HK-2 (cell line): Measurements from ENCODE around the gene ACAD8.

Experiments
- DNase-seq: peaks from one replicate; pipeline ENCODE4 v3.0.0-alpha.2; 2018; ENCODE audit not compliant: unreplicated experiment

Gene ACAD8

DNA sequence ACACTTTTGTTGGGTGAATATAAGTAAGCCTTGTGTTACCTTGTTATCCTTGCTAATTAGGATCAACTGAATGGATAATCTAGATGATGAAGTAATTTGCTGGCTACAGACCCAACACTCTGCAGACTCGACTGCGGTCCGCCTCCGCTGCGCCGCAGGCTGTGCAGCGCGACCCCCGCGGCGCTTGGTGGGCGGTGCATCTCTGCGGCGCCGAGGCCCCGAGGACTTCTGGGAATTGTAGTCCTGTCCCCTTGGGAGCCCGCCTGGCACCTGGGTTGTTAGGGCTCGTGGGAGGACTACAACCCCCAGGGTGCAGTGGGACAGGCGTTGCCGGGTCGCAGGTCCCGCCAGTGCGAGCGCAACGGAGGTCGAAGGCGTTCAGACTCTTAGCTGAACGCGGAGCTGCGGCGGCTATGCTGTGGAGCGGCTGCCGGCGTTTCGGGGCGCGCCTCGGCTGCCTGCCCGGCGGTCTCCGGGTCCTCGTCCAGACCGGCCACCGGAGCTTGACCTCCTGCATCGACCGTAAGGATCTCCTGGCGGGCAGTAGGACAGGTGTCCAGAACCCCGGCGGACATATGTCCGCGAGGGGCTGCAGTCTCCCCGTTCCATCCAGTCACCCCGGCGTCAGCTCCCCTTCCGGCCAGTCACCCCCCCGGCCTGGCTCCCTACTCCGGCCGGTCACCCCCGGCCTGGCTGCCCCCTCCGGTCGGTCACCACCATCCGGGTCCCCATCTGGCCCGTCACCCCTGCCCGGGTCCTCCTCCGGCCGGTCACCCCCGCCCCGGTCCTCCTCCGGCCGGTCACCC lies at the start of gene ACAD8, which contains the start of gene THYN1:
TSS of gene ACAD8 (plus strand) at position 381 of the 806 bp plus-strand sequence. CDS start at position 414, 33 bp downstream.
TSS of gene THYN1 (minus strand) at position 165 of the 806 bp plus-strand sequence. CDS start 470 bp downstream, outside the sequence.
- peak; percentile 89 for DNase-seq

DNA sequence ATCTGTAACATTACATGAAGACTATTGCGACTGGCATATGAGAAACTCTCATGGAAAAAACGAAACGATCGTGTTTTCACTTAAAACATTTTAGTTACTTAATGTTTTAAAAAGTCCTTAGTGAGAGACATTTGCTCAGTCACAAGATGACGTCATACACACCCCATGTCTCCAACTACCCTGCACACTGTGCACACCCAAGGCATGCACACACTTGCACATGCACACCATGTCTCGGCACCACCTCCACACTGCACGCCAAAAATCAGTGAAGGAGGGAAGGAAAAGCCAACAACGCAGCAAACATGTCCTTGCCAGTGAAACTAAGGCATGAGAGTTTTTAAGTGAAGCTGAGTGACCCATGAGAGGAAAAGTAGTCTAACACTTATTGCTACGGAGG lies 47.6 kb upstream of the ACAD8 start:
- no peak for DNase-seq

DNA sequence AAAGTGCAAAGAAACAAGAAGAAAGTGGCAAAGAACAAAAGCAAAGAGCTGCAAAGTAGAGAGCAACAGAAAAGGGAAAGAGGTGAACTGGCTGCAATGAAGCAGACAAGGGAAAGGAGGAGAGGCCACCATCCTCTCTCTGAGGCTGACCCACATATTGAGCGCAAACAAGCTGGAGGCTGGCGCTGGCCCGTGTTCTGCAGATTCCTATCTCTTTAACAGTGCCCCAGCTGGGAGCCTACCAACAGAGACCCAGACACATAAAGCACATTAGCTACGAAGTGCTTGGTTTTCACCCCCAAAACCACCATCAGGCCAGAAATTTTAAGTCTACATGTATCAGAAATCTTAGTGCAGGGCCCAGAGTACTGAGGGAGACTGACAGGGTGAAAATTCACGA lies 47.2 kb upstream of the ACAD8 start:
- no peak for DNase-seq

DNA sequence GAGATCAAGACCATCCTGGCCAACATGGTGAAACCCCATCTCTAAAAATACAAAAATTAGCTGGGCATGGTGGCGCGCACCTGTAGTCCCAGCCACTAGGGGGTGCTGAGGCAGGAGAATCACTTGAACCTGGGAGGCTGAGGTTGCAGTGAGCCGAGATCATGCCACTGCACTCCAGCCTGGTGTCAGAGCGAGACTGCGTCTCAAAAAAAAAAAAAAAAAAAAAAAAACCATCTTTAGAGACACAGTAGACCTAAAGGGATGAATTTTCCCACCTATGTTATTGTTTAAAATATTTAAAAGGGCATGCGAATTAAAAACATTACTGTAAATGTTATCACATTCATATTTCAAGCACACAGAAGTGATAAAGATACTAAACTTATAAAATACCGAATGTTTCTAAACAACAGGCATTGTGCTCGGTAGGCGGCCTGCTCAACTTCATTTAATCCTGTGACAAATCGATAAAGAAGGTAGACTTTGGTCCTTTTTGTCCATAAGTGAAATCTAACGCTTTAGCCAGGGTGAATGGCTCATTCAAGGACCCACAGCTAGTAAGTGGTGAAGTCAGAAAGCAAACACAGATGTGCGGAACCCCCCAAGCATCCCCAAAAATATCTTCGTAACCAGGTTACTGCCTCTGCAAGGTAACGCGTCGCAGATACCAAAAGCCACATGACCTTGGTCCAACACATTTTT lies 45.7 kb upstream of the ACAD8 start:
- DNase-seq, result peak; percentile 17

DNA sequence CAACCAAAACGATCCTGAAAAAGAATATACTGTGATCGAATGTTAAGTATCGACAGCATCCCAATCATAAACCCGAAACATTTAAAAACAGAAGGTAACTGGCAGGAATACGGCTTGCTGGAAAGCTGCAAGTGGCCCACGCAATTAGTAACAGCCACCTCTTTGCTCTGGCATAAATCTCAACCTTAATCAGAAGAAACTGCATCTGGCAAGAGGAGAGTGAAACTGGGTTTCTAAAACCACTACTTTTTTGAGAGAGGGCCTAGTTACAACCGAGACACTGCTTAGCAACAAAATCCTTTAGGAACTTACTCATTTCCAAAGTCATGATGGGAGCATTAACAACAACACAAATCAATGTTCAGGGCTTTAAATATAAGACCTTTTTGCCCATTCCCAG lies 37.5 kb upstream of the ACAD8 start:
- no peak for DNase-seq

DNA sequence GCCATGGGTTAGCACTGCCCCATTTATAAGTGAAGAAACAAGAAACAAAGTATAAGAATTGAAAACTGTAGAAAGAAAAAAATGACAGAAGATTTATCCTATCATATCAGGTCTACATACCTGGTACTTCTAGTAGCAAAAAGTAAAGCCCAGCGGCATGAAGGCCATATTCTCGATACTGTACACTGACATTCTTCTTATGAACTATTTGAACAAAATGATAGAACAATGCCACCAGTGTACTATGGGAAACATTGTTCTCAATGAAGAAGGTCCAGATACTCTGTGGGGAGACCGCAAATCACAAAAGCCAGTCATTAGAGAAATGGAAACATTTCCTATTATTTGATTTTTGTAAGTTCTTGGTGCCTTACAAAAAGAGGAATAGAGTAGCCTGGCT lies 36.6 kb upstream of the ACAD8 start:
- no peak for DNase-seq

DNA sequence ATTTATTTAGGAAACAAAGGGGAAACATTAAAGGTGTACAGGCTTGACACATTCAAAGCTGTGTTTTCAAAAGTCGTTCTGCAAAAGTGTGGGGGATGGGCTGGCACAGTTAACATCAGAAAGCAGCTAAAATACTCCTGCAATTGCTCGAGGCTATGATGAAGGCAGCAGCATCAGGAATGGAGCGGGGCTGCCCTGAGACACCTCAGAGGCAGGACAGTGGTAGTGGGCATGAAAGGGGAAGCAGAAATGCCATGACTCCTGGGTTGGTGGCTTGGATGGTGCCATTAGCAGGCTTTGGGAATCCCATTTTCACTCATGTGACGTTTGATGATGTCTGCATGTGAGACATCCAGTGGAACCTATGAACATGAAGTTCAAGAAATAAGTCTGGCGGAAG lies 30.2 kb upstream of the ACAD8 start:
- no peak for DNase-seq

DNA sequence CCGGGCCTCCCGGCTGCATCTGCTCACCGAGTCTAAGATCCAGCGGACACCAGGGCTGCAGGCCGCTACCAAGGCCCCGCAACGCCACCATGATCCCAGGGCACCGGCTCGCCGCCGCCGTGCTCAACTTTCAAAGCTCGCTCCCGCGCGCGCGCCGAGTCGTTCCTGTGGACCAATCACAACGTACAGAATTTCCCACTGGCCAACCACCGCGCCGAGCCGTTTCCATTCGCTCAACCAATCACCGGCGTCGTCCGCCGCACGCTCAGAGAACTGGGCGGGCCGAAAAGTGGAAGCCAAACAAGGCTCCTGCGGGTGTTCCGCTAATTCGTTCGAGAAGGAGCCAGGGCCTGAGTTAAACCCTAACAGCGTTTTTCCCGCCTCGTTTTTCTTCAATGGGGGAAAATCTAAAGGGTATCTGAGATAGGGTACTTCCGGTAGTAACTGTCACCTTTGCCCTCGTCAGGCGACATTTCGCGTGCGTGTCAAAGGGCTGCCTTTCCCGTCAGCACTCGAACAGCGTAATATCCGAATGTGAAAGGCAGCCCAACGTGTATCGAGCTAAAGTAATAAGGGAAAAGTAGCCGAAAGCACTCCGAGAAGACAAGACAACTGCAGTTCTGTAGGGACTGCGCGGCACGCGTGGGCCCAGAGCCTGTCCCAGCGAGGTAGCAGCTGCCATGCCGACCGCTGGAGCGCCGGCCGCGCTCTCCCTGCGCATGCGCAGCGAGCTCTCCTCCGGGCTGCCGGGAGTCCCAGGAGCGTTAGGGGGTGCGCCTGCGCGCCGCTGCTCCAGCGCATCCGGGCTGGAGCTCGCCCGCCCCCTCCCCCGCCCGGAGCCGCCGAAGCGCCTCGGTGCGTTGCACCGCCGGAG lies 29.3 kb upstream of the ACAD8 start, which contains the start of the genes NCAPD3 and VPS26B:
TSS of gene NCAPD3 (minus strand) at position 132 of the 874 bp plus-strand sequence. CDS start at position 91, 41 bp downstream.
TSS of gene VPS26B (plus strand) at position 836 of the 874 bp plus-strand sequence. CDS start 452 bp downstream, outside the sequence.
- peak; percentile 91 for DNase-seq

DNA sequence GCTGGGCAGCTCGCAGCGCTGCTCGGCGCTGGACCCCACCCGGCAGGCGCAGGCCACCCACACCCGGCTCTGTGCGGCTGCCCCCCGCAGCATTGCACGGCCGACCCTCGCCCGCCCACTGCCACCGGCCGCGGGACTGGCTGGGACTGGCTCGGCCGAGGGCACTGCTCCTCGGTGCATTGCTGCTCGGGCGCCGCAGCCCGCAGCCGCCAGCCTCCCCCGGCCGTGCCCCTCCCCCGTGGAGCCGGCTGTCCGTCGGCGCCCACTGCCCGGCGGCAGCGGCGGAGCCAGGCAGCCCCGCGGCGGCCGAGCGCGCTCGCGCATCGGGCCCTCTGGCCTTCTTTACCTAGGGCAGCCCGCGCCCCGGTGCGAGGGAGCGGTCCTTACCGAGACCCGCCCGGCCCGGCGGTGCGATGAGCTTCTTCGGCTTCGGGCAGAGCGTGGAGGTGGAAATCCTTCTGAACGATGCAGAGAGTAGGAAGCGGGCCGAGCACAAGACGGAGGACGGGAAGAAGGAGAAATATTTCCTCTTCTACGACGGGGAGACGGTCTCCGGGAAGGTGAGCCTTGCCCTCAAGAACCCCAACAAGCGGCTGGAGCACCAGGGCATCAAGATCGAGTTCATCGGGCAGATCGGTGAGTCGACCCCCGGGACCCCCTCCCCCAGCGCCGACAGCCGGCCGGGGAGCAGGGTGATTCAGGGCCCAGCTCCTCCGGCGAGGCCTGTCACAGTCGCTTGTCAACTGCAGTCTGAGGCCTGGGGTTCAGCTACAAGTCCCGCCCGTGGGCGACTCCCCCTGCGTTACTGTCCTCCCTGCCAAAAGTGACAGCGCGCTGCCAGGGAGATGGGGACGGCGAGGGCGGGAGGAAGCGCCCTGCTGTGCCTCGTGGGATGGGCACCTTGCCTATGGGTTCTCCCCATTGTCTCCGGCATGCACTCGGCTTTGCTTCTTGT lies 28.4 kb upstream of the ACAD8 start:
- peak; percentile 21 for DNase-seq

DNA sequence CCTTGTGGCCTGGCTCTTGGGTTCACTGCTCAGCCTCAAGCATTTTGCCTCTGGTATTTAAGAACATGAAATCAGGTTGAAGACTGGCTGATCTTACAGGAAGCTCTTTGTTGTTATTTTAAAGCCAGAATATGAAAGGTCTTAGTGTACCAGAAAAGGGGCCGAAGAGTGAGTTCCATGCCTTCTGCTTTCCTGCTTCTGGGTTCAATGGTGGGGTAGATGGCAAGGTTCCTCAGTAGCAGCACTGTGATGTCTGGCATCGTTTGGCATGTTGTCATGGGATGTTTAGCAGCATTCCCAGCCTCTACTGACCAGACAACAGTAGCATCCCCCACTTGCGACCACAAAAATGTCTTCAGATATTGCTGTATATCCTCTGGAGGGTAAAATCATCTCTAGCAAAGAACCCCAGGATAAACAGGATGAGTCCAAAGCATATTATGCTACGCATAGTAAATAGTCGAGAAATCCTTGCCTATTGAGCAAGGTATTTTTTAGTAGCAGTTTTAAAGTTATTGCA lies 26.5 kb upstream of the ACAD8 start:
- no peak for DNase-seq

DNA sequence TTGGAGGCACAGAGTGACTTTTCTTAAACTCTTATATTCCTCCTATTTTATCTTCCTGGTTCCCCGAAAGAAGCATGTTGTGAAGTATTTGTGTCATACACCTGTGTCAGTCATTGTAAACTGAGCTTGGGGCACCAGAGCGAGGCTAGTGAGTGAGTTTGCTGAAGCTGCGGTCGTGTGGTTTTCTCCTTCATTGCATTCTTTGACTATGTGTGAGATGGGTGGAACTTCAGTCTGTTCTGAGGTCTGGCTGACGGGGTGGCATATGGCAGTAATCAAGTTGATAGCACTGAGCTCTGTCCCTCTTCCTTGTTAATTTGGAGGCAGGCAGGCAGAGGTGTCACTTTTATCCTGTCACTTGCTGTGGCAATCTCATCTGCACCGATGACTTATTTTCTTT lies 24.7 kb upstream of the ACAD8 start:
- DNase-seq, result peak; percentile 45

DNA sequence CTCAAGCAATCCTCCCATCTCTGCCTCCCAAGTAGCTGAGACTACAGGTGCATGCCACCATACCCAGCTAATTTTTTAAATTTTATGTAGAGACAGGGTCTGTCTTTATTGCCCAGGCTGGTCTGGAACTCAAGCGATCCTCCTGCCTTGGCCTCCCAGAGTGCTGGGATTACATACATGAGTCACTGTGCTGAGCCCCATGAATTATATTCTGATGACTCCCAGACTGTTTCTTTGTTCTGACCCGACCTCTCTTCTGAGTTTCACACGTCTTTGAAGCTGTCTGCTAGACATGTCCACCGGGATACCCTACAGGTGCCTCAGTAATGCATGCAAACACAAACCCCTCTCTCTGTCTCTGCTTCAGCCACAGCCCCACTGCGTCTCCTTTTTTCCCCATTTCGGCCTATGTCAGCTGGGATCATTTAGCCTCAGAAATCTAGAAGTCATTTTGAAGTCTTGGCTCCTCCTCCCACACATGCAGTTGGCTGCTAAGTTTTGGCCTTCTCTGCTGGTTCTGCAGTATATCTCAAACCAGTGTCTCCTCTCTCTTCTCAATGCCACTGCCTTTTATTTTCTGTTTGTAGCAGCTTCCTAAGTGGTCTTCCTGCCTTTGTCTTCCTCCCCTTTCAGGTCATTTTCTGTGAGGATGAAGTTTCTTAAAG lies 24.1 kb upstream of the ACAD8 start:
- no peak for DNase-seq

DNA sequence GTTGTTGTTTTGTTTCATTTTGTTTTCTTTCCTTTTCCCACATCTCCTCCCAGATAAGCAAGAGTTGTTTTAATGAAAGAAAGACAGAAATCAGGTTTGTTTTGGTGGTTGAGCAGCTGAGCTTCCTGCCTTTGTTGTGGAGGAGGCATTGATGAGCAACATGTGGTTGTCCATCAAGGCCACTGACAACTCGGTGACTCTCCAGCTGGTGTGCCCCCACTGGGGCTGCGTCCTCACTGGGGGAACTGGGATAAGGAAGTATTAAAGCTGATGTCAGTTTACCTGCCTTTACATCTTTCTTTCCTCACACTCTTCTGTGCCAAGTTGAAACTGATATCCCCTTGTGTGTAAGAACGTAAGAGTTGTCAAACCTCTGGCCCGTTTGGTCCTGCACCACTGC lies 23.0 kb upstream of the ACAD8 start:
- no peak for DNase-seq

DNA sequence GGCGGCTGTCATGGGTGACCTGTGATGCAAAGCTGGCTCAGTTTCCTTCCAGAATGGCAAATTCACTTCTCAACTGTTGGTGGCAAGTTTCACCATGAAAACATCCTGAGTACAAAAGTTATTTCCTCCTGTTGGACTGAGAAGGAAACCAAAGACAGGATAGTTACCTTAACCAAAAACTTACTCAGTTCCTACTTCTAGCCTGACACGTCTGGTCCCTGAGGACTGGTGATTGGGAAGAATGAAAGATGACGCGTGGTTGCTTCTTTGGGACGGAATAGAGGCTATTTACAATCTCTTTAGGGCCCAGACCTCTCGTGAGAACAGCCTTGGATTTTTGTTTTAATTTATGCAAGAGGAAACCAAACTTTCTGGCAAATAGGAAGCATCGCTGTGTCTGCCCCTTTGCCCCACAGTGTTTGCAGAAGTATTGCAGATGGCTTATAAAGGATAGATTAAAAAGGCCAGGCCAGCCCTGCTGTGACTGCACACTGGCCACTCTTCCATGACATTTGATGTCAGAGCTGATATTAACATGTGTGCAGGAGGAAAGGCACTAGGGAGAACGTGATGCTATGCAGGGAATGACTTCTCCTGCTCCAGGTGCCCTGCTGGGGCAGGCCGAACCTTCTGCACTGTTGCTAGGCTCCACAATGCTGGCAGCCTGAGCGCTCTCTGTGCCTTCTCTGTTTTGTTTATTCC lies 21.3 kb upstream of the ACAD8 start:
- no peak for DNase-seq

DNA sequence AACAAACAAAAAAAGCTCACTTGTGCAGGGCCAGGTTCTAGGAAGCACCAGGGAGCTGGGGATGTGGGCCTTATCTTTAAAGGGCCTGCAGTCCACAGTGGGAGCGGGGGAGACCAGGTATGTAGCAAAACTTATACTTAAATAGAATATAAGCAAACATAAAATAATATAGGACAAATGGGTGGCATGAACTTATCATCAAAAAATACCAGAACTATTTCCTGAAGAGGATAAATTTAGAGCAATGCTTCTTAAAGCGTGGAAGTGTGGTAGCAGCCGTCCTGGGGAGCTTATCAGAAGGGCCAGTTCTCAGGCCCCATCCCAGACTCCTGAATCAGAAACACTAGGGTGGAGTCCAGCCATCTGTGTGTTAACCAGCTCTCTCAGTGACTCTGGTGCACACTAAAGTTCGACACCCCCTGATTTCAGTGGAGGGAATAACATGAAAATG lies 19.6 kb upstream of the ACAD8 start:
- no peak for DNase-seq

DNA sequence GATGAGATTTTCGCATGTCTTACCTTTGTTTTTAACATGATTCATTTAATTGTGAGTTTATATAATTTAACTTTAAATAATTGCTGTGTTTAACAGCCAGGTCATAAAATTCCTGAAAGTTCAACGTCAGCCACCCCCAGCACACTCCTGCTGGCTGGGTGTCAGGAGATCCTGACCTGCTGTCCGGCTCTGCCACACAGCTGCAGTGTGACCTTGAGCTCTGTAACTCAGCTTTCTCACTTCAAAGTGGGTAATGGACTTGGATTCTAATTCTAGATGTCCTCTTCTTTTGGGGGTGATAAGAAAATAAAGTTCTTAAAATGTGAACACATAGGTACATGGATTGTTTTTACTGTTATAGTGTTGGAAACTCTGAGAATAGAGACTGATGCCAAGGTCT lies 18.0 kb upstream of the ACAD8 start:
- DNase-seq, result no peak

DNA sequence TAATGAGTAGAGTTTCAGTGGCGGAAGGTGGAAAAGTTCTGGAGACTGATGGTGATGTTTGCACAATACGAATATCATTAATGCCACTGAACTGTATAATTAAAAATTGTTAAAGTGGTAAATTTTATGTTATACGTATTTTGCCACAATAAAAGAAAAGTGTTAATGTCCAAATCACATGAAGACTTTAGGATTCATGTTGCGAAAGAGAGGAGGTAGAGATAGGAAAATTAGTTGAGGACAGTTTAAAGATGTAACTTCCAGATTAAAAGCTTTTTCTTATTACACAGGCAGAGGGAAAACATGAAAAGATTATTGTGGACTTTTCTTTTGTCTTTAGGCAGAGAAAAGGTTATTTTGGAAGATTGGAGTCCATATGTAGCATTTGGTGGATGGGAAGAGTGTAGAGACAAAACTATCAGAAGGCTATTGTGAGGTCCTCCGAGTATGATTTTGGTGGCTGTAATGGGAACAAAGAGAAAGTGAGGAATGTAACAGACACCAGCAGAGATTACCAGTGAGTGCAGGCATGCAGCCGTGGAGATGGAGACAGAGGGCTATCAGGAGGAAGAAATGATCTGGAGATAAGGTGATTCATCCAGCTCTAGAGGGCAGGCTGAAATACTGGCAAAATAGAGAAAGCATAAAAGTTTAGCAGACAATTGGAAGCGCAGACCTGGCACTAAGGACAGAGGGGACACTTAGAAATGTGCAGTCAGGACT lies 16.4 kb upstream of the ACAD8 start:
- no peak for DNase-seq

DNA sequence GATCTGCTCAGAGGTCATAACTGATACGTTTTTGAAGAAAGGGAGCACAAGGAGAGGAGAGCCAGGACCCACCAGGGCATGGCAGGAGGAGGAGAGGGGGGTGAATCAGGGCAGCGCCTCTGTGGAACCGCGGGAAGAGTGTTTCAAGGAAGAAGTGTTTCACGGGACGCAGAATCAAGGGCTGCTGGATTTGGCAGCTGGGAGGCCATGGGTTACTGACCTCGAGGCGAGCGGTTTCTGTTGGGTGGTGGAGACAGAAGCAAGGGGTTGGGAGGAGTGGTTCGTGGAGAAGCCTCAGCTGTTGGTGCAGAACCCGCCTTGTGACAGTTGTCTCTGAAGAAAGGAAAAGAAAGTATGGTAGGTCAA lies 15.8 kb upstream of the ACAD8 start:
- no peak for DNase-seq

DNA sequence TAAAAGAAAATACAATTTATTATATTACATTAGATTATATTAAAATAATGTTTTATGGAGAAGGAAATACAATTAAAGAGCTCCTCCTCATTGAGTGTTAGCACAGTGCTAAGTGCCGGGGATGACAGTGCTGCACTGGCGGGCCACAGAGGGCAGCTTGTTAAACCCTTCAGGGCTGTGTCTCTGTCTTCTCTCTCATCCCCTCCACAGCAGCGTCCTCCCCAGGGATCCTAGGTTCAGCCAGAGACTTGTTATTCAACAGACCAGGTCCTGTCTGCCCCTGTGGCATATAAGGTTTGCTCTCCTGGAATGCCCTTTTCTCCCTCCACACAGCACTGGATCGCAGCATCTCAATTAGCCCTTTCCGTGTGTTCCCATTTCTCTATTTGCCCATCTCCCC lies 14.4 kb upstream of the ACAD8 start:
- DNase-seq, result no peak
